Measurements from ENCODE around the gene FMN2. TPM values are rescaled to one million over a fixed set of nuclear protein-coding genes. Genes with fewer than 3 reads are reported as not detected.

Gene FMN2
- total RNA-seq, 1 experiment from 2014 or later: 0.59 TPM

- H4K20me1 ChIP-seq (ENCODE audit: control insufficient read depth, insufficient read depth, insufficient read length): no peaks in the 10 kb centered on the region
- no peaks in the 10 kb centered on the region for H3K9me3 ChIP-seq (ENCODE audit: control insufficient read depth, low read depth, low read length)
- H2BK20ac ChIP-seq (ENCODE audit: low read depth, low read length, poor library complexity, severe bottlenecking): no peak overlapping the region
- H4K8ac ChIP-seq (replicated peaks; ENCODE audit: insufficient read length, low read depth, low read length): no peak overlapping the region
- Mint-ChIP-seq H3K36me3 (ENCODE audit: insufficient read depth in 1 of 3, low read depth in 3 of 3) (no peaks in the 10 kb centered on the region), H3K27me3 (ENCODE audit: low read depth) (peaks cover 37% of the 10 kb centered on the region), H3K9me3 (no peaks in the 10 kb centered on the region), H3K27ac (no peak overlapping the region; a peak in 1 of 7 replicates), H3K4me1 (peaks cover 6 to 12% of the 10 kb centered on the region in 2 experiments), H3K4me3 (no peak overlapping the region)
- H2AK5ac ChIP-seq (ENCODE audit: insufficient read length, low read length): no peak overlapping the region
- no peak overlapping the region for H3K9ac ChIP-seq (ENCODE audit: extremely low read depth, insufficient read length, low read length)
- H3K4me2 ChIP-seq (ENCODE audit: insufficient read depth, insufficient read length, low read length): no peak overlapping the region
- H3K23ac ChIP-seq (ENCODE audit: insufficient read length, low read depth, low read length): no peak overlapping the region
- H3K56ac ChIP-seq (ENCODE audit: insufficient read length, low read depth, low read length): no peak overlapping the region
- H2AFZ ChIP-seq (ENCODE audit: low read length): no peak overlapping the region
- H3K4ac ChIP-seq (ENCODE audit: low read depth, low read length): no peak overlapping the region
- H3K79me2 ChIP-seq (ENCODE audit: insufficient read depth, low read length): no peaks in the 10 kb centered on the region
- DNase-seq: no peak
- no peak overlapping the region for H2BK12ac ChIP-seq (ENCODE audit: insufficient read length, low read depth, low read length)
- H3K23me2 ChIP-seq (ENCODE audit: insufficient read length, low read depth, low read length, poor library complexity, severe bottlenecking): peaks cover 5% of the 10 kb centered on the region
- no peak overlapping the region for H2BK5ac ChIP-seq (ENCODE audit: insufficient read length, low read length)
- no peak overlapping the region for H3K27ac ChIP-seq (ENCODE audit: insufficient read length, low read depth, low read length)
- TF ChIP-seq, protein P1, sequence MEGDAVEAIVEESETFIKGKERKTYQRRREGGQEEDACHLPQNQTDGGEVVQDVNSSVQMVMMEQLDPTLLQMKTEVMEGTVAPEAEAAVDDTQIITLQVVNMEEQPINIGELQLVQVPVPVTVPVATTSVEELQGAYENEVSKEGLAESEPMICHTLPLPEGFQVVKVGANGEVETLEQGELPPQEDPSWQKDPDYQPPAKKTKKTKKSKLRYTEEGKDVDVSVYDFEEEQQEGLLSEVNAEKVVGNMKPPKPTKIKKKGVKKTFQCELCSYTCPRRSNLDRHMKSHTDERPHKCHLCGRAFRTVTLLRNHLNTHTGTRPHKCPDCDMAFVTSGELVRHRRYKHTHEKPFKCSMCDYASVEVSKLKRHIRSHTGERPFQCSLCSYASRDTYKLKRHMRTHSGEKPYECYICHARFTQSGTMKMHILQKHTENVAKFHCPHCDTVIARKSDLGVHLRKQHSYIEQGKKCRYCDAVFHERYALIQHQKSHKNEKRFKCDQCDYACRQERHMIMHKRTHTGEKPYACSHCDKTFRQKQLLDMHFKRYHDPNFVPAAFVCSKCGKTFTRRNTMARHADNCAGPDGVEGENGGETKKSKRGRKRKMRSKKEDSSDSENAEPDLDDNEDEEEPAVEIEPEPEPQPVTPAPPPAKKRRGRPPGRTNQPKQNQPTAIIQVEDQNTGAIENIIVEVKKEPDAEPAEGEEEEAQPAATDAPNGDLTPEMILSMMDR (conservative IDR thresholded peaks at IDR 0.05): no peak
- no peaks in the 10 kb centered on the region for H3K79me1 ChIP-seq (ENCODE audit: insufficient read depth, low read depth, low read length, poor library complexity, severe bottlenecking)
- H4K5ac ChIP-seq (ENCODE audit: insufficient read length, low read depth, low read length): no peak overlapping the region
- no peaks in the 10 kb centered on the region for H3K27me3 ChIP-seq (ENCODE audit: insufficient read depth, low read length)
- no peak overlapping the region for H3T11ph ChIP-seq (ENCODE audit: low read length)
- no peak overlapping the region for H2BK120ac ChIP-seq (ENCODE audit: low read depth, low read length, poor library complexity, severe bottlenecking)
- no peak overlapping the region for H2BK15ac ChIP-seq (ENCODE audit: low read depth, low read length)
- peaks cover 4% of the 10 kb centered on the region; the same call in 1 of the 2 replicates for H3K4me1 ChIP-seq (ENCODE audit: insufficient read depth, low read length)
- no CpG with 5 or more reads among the region's 7 CpGs for WGBS (ENCODE audit: extremely low coverage, insufficient read length, low lambda C conversion rate)
- H3K18ac ChIP-seq (ENCODE audit: insufficient read length, low read depth, low read length): no peak overlapping the region
- no peak overlapping the region for H3K14ac ChIP-seq (ENCODE audit: insufficient read depth, low read length)
- no peak overlapping the region for H4K91ac ChIP-seq (ENCODE audit: insufficient read length, low read depth, low read length)
Measured at GRCh38 chr1:240491796-240492195, 400.1 kb downstream of the FMN2 start.
